Heart left ventricle (tissue), 16 donors: ENCODE data around the gene ANTKMT. TPM values are rescaled to one million over a fixed set of nuclear protein-coding genes. Genes with fewer than 3 reads are reported as not detected.

Experiments used
- ATAC-seq, 4 donors: fragments of 200-7000 bp; cut with Tn5 transposase; one replicate each; pipeline ENCODE4 v1.9.1; 2020 to 2022; ENCODE audit warnings: moderate library complexity in 4 of 4, mild to moderate bottlenecking in 3 of 4, moderate number of reproducible peaks in 1 of 4
- DNase-seq, 5 donors: peaks; one replicate each; pipeline ENCODE4 v3.0.0-alpha.2; 2020
- H3K27ac ChIP-seq, 12 donors: fragments of 200-600 bp; sonication (generic) in 4 of 12; one replicate each; pipeline versions ENCODE4 v1.5.0 to v1.8.0; 2016 to 2022; ENCODE audit warnings: mild to moderate bottlenecking in 2 of 12
- H3K27me3 ChIP-seq, 9 donors: fragments of 200-600 bp; sonication (generic) in 2 of 9; one replicate each; pipeline versions ENCODE4 v1.5.1 to v1.8.0; 2016 to 2022; ENCODE audit warnings: mild to moderate bottlenecking in 3 of 9
- H3K36me3 ChIP-seq, 9 donors: fragments of 200-600 bp; sonication (generic) in 2 of 9; one replicate each; pipeline versions ENCODE4 v1.5.0 to v1.8.0; 2018 to 2022; ENCODE audit warnings: mild to moderate bottlenecking in 2 of 9
- H3K4me1 ChIP-seq, 12 donors: fragments of 200-600 bp; sonication (generic) in 4 of 12; one replicate each; pipeline versions ENCODE4 v1.5.0 to v1.8.0; 2016 to 2022; ENCODE audit warnings: mild to moderate bottlenecking in 3 of 12
- H3K4me3 ChIP-seq, 12 donors: fragments of 200-600 bp; sonication (generic) in 4 of 12; one replicate each; pipeline versions ENCODE4 v1.5.0 to v1.8.0; 2017 to 2022; ENCODE audit warnings: mild to moderate bottlenecking in 9 of 12, moderate library complexity in 4 of 12
- H3K9me3 ChIP-seq, 12 donors: fragments of 200-600 bp; sonication (generic) in 4 of 12; one replicate each; pipeline versions ENCODE4 v1.5.0 to v1.8.0; 2016 to 2022; ENCODE audit warnings: mild to moderate bottlenecking in 1 of 12
- POLR2A ChIP-seq, 2 donors: fragments of 450-650 bp; IDR thresholded peaks; one replicate each; pipeline ENCODE4 v1.6.1; 2017; ENCODE audit warnings: antibody characterized with exemption in 2 of 2, mild to moderate bottlenecking in 2 of 2, moderate library complexity in 2 of 2
- WGBS, 4 donors: extraction: QIAGEN DNeasy Blood & Tissue Kit in 2 of 4; methylation state at CpG; one replicate each; pipeline versions ENCODE4 v1.1.5 to v1.1.7; 2013 to 2018; 5-methylcytosine and 5-hydroxymethylcytosine counted together
- intact Hi-C, 10 donors: fragments of 100-400 bp; cut with DNase I; formaldehyde crosslinking; loops; one replicate each; pipeline versions ENCODE4 v1.11.1 to v1.14.2; 2022
- long read RNA-seq, 3 donors: library from polyadenylated mRNA; unstranded; transcript quantifications; one replicate each; pipeline ENCODE4 v2.0.0, GENCODE V29; 2020 to 2021
- polyA plus RNA-seq, 2 donors: library from polyadenylated mRNA; stranded (reverse); fragments of 200-250 nt; gene quantifications; one replicate each; pipeline ENCODE4 v1.2.3, GENCODE V29; 2013
- total RNA-seq, 9 donors: library from RNA; depleted of rRNA in 2 of 9; stranded (reverse); fragments of >200 nt in 2 of 9; fragmentation: NEBNext Ultra II Directional in 3 of 9; extraction: Animal tissue kit (Norgen Biotek cat#: 25700) in 3 of 9; gene quantifications; one replicate each; pipeline versions ENCODE4 v1.1.0 to v1.2.4, GENCODE V29; 2016 to 2023
- TF ChIP-seq, protein P1 (sequence below), 12 donors: fragments of 200-600 bp; sonication (generic) in 4 of 12; IDR thresholded peaks; one replicate each; pipeline versions ENCODE4 v1.5.0 to v1.8.0; 2018 to 2022; ENCODE audit warnings: antibody characterized with exemption in 12 of 12, mild to moderate bottlenecking in 5 of 12
- donor health status: ischemic (EF 13 %, LVEDD 7.1; RV severe dilation, severe dysfunction).
- donor health status: healthy with polysubstance abuse.
- donor health status: DM: no; HTN: yes; CAD: no.
- donor health status: DM: no; HTN: no; CAD: no.
- donor health status: ischemic (EF 25% LVEDD 6.9; RV normal size, moderate dysfunction).
- donor health status: ischemic (EF 25% LVEDD 5.7; RV mildly dilated, moderate dysfunction).
- donor health status: healthy.
- donor health status: DM: yes; HTN: yes; CAD: no.
- donor health status: ischemic (EF 35%, LVEDD 5.7; RV mildly dilated, moderate dysfunction).
- donor health status: nonischemic (EF 11% LVEDD 7.7; RV severe dilation, severe dysfunction).
- donor health status: DM: yes; HTN: yes; CAD: no.
- donor health status: PGD.
- donor health status: ischemic (EF 29% LVEDD 5.4; RV normal size, mild dysfunction).
- donor health status: nonischemic (EF 23%, LVEDD 6.1; RV moderate dilation, normal function).

ANTKMT gene, protein sequence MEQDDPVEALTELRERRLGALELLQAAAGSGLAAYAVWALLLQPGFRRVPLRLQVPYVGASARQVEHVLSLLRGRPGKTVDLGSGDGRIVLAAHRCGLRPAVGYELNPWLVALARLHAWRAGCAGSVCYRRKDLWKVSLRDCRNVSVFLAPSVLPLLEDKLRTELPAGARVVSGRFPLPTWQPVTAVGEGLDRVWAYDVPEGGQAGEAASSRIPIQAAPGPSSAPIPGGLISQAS
- 10 to 100 TPM; 30.2 to 48.6 (median 36.0) TPM for total RNA-seq
- polyA plus RNA-seq = 10 to 100 TPM; 22.9 to 42.4 TPM
- long read RNA-seq, donor 1, transcript FAM173A-207 (5 exons, 1,052 nt) = major isoform, 13 of 35 reads
- long read RNA-seq, donor 1, transcript FAM173A-204 (4 exons, 800 nt) = minor isoform, 6 of 35 reads
- long read RNA-seq, donor 1, transcript FAM173A-201 (4 exons, 806 nt) = minor isoform, 7 of 35 reads
- long read RNA-seq, donor 1, partial matches to known transcripts = 3 of 35 reads
- long read RNA-seq, donor 1, other reads (novel, unspliced or antisense) = 6 of 35 reads
- long read RNA-seq, donor 2, partial matches to known transcripts = 0 of 4 reads
- long read RNA-seq, donor 2, other reads (novel, unspliced or antisense) = 0 of 4 reads
- long read RNA-seq, donor 3, transcript FAM173A-207 (5 exons, 1,052 nt) = major isoform, 17 of 30 reads
- long read RNA-seq, donor 3, partial matches to known transcripts = 2 of 30 reads
- long read RNA-seq, donor 3, other reads (novel, unspliced or antisense) = 5 of 30 reads

DNA sequence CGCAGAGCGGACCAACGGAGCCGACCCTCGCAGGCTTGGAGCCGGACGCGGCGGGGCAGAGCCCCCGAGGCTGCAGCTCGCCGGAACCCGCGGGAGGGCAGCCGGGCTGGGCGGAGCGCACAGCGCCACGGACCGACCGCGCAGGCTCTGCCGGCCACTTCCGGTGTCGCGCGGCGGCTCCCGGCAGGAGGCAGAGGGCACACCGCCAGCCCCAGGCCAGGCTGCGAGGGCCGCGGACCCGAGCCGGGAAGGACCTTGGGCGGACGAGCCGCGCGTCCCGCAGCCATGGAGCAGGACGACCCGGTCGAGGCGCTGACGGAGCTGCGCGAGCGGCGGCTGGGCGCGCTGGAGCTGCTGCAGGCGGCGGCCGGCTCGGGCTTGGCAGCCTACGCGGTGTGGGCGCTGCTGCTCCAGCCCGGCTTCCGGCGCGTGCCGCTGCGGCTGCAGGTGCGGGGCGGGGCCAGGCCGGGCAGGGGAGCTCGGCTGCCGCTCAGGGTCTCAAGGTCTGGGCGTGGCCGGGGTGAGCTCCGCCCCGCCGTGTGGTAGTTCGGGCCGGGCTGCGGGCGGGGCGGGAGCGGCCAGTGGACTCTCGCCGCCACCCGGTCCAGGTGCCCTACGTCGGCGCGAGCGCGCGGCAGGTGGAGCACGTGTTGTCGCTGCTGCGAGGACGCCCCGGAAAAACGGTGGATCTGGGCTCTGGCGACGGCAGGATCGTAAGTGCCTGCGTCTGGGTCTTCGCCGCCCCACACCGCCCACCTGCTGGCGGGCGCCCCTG is at the start of gene ANTKMT:
Gene ANTKMT (plus strand): TSS at position 157 of the 775 bp plus-strand sequence. CDS start 129 bp downstream, at position 286.
- no peaks in the 10 kb centered on the region for H3K9me3 ChIP-seq
- H3K36me3 ChIP-seq = peaks cover 0 to 6% (median 0%) of the 10 kb centered on the region in 9 donors
- 1 to 60% (median 6%) methylated on average over 2 to 106 of the region's 106 CpGs for WGBS, 4 donors
- peaks cover 0 to 7% (median 0%) of the 10 kb centered on the region in 9 donors for H3K27me3 ChIP-seq
- peak within 1 kb of the TSS; percentile 58 to 92 (median 80) for H3K4me3 ChIP-seq
- intact Hi-C loops = no loop called here
- peak within 1 kb of the TSS; percentile 62 to 98 (median 94) for H3K27ac ChIP-seq
- ATAC-seq (peak; percentile 34 to 89 (median 75)), DNase-seq (peak; percentile 80 to 88 (median 83))
- TF ChIP-seq, protein P1, sequence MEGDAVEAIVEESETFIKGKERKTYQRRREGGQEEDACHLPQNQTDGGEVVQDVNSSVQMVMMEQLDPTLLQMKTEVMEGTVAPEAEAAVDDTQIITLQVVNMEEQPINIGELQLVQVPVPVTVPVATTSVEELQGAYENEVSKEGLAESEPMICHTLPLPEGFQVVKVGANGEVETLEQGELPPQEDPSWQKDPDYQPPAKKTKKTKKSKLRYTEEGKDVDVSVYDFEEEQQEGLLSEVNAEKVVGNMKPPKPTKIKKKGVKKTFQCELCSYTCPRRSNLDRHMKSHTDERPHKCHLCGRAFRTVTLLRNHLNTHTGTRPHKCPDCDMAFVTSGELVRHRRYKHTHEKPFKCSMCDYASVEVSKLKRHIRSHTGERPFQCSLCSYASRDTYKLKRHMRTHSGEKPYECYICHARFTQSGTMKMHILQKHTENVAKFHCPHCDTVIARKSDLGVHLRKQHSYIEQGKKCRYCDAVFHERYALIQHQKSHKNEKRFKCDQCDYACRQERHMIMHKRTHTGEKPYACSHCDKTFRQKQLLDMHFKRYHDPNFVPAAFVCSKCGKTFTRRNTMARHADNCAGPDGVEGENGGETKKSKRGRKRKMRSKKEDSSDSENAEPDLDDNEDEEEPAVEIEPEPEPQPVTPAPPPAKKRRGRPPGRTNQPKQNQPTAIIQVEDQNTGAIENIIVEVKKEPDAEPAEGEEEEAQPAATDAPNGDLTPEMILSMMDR (IDR thresholded peaks at IDR 0.05) = peak in 5 of 12 donors; percentile 10 to 24 (median 20)
- peak in 1 of 2 donors; percentile 85 for TF ChIP-seq POLR2A (IDR thresholded peaks at IDR 0.05)
- H3K4me1 ChIP-seq = peaks cover 4 to 45% (median 30%) of the 10 kb centered on the region in 12 donors

DNA sequence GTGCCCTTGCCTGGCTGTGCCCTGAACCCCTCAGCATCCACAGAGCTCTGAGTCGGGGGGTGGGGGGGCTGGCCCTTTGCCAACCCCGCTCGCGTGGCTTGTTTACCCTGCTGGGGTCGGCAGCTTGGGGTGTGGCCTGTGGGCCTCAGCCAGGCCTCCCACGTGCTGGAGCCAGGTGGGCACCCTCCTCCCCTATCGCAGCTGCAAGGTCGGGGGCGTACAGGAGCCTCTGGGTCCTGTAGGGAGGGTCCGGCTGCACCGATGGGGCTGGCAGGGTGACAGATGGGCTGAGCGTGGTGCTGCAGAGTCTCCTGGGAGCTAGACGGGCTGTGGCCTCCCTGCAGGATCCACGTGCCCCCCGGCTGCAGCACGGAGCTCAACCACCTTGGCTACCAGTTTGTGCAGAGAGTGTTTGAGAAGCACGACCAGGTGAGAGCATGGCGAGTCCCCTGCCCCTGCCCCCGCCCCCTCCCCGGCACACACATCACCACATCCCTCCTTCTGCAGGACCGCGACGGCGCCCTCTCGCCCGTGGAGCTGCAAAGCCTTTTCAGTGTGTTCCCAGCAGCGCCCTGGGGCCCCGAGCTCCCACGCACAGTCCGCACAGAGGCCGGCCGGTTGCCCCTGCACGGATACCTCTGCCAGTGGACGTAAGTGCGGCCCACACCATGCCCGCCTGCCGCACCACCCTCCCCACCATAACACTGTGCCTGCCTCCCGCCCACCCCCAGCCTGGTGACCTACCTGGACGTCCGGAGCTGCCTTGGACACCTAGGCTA is 49.4 kb upstream of the ANTKMT start:
- DNase-seq (no peak), ATAC-seq (no peak)
- TF ChIP-seq POLR2A (IDR thresholded peaks at IDR 0.05) = no peak
- TF ChIP-seq, protein P1 (IDR thresholded peaks at IDR 0.05) = no peak
- Histone ChIP-seq H3K9me3 (no peaks in the 10 kb centered on the region), H3K36me3 (peaks cover 0 to 53% (median 47%) of the 10 kb centered on the region in 9 donors), H3K4me1 (peaks cover 6 to 43% (median 27%) of the 10 kb centered on the region in 12 donors), H3K27me3 (no peaks in the 10 kb centered on the region), H3K4me3 (no peak overlapping the region), H3K27ac (no peak overlapping the region)
- intact Hi-C loops = no loop called here
- 80 to 91% (median 86%) methylated on average over 27 to 40 of the region's 40 CpGs for WGBS, 4 donors

DNA sequence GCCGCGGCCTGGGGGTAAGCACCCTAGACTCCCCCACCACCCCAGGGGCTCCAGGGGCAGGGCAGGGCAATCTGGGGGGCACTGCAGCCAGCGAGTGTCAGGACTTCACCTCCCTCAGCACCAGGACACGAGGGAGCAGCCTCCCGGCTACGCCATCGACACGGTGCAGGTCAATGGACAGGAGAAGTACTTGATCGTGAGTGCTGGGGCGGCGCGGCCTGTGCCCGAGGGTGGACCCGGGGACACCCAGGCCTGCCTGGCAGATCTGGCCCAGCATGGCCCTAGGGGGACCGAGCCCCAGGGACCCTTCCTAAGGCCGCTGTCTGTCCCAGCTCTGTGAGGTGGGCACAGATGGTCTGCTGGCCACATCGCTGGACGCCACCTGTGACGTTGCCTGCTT is 48.6 kb upstream of the ANTKMT start:
- no peaks in the 10 kb centered on the region for H3K9me3 ChIP-seq
- no peak overlapping the region for H3K4me3 ChIP-seq
- H3K4me1 ChIP-seq = peaks cover 4 to 40% (median 24%) of the 10 kb centered on the region in 12 donors
- no peaks in the 10 kb centered on the region for H3K27me3 ChIP-seq
- 89 to 94% (median 91%) methylated on average over 17 to 19 of the region's 19 CpGs for WGBS, 4 donors
- peaks cover 0 to 53% (median 47%) of the 10 kb centered on the region in 9 donors for H3K36me3 ChIP-seq
- no peak for ATAC-seq
- H3K27ac ChIP-seq = no peak overlapping the region
- intact Hi-C loops = no loop called here
- no peak for DNase-seq
- TF ChIP-seq POLR2A (IDR thresholded peaks at IDR 0.05) = no peak
- TF ChIP-seq, protein P1 (IDR thresholded peaks at IDR 0.05) = no peak
